ENCODE results near the gene MAGI2.

MAGI2 gene

DNA sequence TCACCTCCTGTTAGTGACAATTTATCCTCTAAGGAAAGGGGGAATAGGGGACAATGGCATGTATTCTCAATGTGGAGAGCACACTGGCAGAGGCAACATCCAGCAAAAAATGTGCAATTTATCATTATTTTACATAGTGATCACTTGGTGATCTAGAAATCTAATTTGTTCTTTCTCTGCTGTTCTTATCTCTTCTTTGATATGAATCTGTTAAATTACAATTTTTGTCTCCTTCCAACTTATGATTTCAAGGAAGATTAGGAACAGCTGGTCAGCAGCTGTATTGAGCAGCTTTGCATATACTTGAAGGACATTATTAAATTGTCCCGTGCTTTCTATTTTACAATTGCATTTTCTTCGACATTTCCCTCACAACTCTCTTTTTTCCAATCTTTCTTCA, 213.1 kb downstream of the MAGI2 start:
- DNase-seq = no peak

GRCh38 chr7:79236352-79237028, 217.0 kb downstream of the MAGI2 start:
- DNase-seq = no peak

- DNase-seq = peak; percentile 11
Observed at GRCh38 chr7:79227044-79227443, 226.4 kb downstream of the MAGI2 start.

DNA sequence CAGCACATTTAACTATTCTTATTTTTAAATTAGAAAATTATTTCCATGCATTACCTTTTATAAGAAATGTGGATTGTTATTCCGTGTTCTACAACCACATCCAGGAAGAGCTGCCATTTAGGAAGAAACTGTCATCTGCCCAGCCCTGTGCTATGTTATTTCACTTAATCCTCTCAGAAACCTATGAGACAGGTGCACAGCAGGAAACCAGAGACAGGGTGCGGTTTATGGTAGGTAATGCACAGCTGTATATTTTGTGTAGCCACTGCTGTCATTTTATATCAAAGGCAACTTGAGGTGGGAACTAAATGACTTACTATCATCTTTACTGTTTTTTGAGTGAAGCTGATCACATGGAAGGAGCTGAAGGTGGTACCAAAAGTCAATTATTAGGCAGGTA, 232.3 kb downstream of the MAGI2 start:
- DNase-seq = no peak

- DNase-seq = no peak
Observed at GRCh38 chr7:79217976-79218626, 235.4 kb downstream of the MAGI2 start.

DNA sequence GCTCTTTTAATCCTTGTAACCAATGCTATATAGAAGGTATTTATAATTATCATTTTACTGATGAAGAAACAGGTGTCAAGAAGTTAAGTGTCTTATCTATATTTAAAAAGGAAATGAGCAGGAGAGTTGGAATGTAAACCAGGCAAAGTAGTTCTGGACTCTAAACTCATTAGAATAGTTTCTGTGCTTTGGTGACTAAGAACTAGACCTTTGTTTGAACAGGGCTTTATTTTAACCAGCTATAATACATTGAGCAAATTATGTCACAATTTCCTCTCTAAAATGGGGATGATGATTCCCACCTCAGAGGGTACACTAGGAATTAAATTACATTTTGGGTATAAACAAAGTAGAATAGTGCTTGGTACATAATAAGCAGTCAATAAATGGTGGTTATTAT, 236.0 kb downstream of the MAGI2 start:
- DNase-seq = no peak

DNA sequence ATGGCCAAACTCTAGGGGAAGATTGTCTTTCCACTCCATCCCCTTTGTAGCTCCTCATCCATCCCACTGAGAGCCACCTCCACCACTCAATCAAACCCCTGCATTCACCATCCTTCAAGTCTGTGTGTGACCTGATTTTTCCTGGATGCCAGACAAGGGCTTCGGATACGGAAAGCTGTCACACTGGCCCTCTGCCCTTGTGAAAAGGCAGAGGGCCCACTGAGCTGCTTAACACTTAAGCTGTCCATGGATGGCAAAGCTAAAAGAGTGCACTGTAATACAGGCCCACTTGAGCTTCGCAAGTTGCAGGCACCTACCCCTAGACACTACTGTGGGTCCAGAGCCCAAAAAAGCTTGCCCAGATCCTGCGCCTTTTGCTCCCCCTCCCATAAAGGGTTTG, 237.2 kb downstream of the MAGI2 start:
- DNase-seq = no peak

- DNase-seq = no peak
Observed at GRCh38 chr7:79212334-79212733, 241.1 kb downstream of the MAGI2 start.

DNA sequence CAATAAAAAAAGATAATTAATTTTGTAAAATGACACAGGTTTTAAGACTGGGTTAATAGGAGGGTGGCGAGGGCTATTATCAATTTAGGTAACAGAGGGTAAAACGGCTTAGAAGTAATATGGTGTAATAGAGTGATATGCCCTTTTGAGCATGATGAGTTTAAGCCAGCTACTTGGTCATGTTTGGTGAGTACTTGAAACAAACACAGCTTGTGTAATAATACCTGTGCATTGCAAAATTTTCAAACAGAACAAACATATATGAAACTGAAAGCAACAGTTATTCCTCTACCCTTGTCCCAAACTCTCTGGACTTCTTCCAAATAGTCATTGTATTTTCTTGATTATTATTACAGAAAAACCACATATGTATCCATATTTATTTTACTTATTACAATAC, 241.7 kb downstream of the MAGI2 start:
- no peak for DNase-seq

DNA sequence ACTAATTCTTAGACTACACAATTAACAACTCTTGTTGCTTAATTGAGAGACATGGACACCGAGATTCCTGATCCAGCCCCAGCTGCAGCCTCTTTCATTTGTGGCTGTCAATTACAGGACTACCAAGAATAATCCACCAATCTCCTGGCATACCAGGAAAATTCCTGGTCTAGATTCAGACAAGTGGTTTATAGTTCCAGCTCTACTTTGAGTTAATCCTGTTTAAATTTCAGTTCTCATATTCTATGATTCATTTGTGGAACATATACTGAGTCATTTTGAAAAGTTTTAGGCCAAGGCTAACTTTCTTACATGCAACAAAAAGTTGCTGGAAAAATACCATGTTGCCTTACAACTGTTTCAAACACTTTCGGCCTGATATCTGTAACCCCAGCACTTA, 253.5 kb downstream of the MAGI2 start:
- DNase-seq = no peak

DNA sequence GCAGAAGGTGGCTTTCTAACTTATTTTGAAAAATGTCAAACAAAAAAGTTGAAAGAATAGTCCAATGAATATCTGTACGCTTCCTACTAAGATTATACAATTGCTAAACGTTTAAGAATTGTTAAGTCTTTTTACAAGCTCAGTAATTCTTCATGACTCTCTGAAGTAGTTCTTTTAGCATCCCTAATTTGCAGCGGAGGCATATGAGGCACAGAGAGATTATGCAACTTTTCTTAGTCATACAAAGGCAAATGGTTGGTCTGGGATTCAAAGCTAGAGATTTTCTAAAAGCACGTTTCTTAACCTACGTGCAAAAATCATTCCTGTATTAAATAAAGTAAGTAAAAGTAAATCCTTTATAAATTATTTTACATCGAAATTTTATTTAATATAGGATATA, 254.2 kb downstream of the MAGI2 start:
- no peak for DNase-seq

- no peak for DNase-seq
Observed at GRCh38 chr7:79185605-79186004, 267.9 kb downstream of the MAGI2 start.

DNA sequence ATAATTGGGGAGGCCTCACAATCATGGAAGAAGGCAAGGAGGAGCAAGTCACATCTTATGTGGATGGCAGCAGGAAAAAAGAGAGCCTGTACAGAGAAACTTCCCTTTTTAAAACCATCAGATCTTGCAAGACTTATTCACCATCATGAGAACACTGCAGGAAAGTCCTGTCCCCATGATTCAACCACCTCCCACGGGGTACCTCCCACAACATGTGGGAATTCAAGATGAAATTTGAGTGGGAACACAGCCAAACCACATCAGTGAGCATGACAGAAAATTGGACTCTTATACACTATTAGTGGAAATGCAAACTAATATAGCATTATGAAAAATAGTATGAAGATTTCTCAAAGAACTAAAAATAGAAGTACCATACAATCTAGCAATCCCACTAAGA, 271.2 kb downstream of the MAGI2 start:
- no peak for DNase-seq

DNA sequence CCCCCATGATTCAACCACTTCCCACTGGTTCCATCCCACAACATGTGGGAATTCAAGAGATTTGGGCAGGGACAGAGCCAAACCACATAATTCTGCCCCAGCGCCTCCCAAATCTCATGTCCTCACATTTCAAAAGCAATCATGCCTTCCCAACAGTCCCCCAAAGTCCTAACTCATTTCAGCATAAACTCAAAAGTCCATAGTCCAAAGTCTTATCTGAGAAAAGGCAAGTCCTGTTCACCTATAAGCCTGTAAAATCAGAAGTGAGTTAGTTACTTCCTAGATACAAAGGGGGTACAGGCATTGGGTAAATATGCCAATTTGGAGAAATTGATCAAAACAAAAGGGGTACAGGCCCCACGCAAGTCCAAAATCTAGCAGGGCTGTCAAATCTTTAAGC, 272.9 kb downstream of the MAGI2 start:
- DNase-seq = no peak

DNA sequence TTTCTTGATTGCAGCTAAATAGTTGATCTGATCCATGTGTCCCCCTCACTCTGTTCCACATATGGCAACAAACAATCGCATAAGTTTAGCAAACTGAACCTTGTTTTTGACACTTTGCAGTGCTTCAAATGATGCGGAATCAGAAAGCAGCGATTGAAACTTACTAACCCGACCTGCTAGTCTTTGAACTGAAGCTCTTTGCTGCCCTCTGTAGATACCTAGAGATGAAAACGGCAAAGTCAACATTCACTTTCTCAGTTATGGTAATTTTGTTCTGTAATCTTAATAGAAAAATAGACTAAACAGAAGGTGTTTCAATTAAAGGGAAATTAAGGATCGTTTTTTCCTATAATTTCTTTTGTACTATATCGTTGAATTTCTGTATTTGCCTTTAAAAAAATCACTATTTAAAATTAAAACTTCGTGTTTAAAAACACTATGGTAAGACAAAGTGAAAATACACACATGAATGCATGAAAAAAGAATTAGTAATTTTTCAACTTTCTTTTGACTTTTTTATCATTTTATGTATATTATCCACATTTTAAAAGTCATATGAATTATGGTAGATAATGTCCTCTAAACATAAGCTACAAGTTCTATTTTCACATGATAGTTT, 276.5 kb downstream of the MAGI2 start:
- peak; percentile 89 for DNase-seq

DNA sequence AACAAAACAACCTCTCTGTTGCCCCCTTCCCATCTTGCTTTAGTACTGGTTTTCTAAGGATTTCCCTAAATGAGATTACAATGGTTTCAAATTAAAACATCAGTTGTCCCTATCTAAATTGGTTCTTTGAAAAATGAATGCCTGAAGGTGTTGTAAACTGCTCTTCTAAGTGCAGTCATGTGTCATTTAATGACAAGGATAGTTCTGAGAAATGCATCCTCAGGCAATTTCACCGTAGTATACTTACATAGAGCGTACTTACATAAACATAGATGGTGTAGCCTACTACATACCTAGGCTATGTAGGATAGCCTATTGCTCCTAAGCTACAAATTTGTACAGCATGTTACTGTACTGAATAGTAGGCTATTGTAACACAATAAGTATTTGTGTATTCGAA, 278.1 kb downstream of the MAGI2 start:
- DNase-seq = peak; percentile 12

GRCh38 chr7:79165225-79165624, 288.2 kb downstream of the MAGI2 start:
- DNase-seq = no peak

- no peak for DNase-seq
Observed at GRCh38 chr7:79159040-79159664, 294.3 kb downstream of the MAGI2 start.

- no peak for DNase-seq
Observed at GRCh38 chr7:79157281-79157680, 296.2 kb downstream of the MAGI2 start.

GRCh38 chr7:79149831-79150230, 303.6 kb downstream of the MAGI2 start:
- DNase-seq = no peak

DNA sequence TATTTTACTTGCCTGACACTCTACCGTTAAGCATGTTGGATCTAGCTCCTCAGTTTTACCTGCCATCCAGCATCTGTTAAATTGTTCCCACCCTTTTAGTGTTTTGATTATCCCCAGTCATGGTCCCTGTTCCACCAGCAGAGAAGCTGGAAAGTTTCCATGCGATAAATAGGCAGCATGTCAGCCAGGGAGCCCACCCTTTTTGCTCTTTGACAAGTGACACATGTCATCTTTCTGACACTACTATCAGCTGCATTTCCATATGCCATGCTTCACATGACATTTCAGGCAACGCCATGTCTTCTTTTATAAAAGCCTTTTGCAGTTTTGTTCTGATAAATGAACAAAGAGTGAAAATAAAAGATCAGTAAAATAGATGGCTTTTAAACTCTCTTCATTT, 310.8 kb downstream of the MAGI2 start:
- DNase-seq = no peak

- DNase-seq = no peak
Observed at GRCh38 chr7:79141252-79141651, 312.2 kb downstream of the MAGI2 start.

DNA sequence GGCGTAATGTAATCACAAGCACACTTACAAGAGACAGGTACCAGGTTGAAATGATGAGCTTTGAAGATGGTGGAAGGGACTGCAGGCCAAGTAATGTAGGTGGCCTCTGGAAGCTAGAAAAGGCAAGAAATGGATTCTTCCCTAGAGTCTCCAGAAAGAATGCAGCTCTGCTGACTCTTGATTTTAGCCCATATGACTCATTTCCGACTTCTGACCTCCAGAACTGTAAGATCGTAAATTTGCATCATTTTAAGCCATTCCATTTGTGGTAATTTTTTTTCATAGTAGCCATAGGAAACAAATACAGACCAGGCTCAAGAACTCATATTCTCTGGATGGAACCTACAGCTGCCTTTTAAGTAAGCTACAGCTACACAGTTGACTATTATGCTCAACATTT, 315.5 kb downstream of the MAGI2 start:
- no peak for DNase-seq

DNA sequence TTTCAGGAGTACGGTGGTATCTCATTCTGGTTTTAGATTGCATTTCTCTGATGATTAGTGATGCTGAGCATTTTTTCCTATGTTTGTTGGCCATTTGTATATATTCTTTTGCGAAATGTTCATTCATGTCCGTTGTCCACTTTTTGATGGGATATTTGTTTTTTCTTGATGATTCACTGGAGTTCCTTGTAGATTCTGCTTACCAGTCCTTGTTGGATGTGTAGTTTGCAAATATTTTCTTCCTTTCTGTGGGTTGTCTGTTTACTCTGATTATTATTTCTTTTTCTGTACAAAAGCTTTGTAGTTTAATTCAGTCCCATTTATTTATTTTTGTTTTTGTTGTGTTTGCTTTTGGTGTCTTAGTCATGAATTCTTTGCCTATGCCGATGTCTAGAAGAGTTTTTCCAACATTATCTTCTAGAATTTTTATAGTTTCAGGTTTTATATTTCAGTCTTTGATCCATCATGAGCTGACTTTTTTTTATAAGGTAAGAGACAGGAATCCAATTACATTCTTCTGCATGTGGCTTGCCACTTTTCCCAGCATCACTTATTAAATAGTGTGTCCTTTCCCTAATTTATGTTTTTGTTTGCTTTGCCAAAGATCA, 320.5 kb downstream of the MAGI2 start:
- DNase-seq = no peak
